GM19372 (cell line): Measurements from ENCODE around the gene CPSF3.
"Not testable (repeated sequence)": the region's sequence is repeated elsewhere in the genome, so short reads cannot be mapped to it uniquely, and the experiment has no call there.

Experiments used
- ATAC-seq: cut with Tn5 transposase; IDR thresholded peaks from one replicate; pipeline ENCODE4 v1.9.1; 2021; ENCODE audit warnings: mild to moderate bottlenecking, low read depth, moderate library complexity; ENCODE audit not compliant: unreplicated experiment

CPSF3 gene

DNA sequence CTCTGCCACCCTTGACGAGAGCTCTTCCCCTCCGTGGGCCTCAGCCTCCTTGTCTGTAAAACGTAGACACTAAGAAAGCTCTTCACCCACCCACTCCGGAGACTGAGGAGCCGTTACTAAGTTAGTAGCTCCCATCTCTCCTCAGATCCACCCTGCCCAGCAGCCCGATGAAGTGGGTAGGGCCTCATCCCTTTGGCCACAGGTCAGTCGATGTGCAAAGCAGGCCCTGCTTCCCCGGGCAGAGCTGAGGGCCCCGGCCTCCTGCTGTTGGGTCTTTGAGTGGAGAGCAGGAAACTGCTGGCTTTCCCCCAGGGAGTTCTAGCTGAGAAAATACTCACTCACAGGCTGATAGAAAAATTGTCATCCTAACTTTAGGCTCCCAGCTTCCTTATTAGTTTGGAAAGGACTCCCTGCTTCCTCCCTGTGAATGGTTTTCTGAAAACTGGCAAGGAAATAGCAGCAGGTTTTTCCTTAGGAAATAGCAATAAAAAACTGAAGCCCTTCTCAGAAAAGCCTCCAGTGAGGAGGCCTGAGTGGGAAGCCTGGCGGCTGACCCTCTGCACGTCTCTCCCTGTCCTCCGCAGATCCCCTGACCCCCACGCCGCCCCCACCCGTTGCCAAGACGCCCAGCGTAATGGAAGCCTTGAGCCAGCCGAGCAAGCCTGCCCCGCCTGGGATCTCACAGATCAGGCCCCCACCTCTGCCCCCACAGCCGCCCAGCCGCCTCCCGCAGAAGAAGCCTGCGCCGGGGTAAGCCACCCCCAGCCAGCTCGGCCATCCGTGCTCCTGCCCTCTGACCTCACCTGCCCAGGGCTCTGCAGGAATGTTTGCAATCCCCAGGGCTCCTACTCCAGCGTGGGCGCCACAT lies 30.3 kb upstream of the CPSF3 start:
- no peak for ATAC-seq

GRCh38 chr2:9394816-9395215 lies 28.6 kb upstream of the CPSF3 start:
- no peak for ATAC-seq

DNA sequence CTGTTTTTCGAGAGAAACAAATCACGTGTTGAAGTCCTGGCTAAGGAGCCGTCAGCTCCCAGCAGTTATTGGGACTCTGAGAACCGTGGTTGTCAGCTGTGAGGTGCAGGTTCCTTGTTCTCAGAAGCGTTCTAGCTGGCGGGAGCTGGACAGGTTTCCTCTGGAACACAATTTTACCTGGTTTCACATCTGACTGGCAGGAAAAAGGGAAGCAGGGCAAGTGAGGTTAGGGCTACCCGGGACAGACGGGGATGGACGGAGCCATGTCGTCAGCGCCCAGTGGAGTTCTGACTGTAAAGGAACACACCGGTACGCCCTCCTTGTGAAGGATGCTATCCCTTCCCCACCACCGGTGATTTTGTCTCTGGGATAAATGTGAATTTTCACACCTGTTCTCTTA lies 26.3 kb upstream of the CPSF3 start:
- no peak for ATAC-seq

DNA sequence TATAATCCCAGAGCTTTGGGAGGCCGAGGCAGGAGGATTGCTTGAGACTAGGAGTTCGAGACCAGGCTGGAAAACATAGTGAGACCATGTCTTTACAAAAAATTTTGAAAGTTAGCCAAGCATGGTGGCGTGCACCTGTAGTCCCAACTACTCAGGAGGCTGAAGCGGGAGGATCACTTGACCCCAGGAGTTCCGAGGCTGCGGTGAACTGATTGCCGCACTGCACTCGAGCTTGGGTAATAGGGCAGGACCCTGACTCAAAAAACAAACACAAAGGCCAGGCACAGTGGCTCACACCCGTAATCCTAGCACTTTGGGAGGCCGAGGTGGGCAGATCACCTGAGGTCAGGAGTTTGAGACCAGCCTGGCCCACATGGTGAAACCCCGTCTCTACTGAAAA lies 25.2 kb upstream of the CPSF3 start:
- ATAC-seq, result not testable (repeated sequence)

GRCh38 chr2:9398881-9399780 lies 24.3 kb upstream of the CPSF3 start:
- ATAC-seq, result no peak

DNA sequence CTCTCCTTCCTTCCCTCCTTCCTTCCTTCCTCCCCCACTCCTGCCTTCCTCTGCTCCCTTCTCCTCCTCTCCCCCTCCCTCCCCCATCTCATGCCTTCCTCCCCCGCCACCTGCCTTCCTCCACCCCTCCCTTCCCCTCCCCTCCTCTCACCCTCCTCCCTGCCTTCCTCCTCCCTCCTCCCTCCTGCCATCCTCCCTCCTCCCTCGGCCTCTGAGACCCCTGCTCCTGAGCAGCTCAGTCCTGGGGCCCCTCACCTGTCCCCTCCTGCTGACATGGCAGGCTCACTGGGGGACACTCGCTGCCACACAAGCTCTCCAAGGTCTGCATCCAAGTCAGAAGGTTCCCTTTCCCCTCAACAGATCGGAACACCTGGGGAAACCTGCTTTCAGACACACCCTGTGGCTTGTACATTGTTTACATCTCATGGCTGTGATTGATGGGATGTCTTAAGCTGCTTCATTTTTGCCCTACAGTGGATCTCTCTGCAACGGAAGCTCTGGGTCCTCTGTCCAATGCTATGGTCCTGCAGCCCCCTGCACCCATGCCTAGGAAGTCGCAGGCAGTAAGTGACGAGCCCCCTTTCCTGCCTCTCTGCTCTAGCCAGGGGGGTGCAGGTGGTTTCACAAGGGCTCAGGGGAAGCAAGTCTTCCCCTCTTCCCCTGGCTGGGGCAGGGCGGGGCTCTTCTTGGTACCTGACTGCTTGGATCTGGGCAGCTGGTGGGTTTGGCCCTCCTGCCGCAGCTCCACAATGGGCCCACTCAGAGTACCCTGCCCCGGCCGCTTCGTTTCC lies 23.0 kb upstream of the CPSF3 start:
- ATAC-seq, result no peak

- ATAC-seq, result no peak
Observed at GRCh38 chr2:9401059-9401547, 22.4 kb upstream of the CPSF3 start.

DNA sequence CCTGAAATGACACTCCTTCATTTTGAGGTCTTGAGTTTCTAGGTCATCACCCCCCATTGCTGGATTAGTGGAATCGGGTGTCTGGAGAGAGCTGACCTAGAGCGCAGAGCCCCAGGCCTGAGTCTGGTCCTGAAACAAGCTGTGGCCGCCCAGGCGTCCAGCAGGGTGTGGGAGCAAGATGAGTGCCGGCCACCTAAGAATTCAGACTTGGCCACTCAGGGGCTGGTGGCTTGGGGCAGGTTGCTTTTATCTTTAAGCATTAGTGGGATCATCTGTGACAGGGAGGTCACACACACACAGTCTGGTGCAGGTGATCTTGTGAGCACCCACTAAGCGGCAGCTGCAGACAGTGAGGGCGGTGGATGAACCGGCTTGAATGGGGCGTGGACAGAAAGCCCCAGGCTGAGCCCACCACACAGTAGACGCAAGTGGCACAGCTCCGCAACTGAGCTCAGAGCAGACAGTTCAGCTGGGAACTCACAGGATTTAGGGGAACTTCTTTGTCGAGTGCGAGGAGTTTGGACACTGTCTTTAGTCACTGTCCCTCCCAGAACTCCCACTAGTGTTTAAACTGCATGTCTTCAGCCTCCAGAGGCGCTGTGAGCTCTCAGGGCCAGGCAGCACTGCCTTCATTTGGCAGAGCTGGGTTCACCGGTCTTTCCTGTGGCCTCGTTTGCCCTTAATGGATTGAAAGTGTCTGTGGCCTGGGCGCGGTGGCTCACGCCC lies 21.6 kb upstream of the CPSF3 start:
- ATAC-seq, result no peak

GRCh38 chr2:9403924-9404323 lies 19.5 kb upstream of the CPSF3 start:
- no peak for ATAC-seq

- ATAC-seq, result no peak
Observed at GRCh38 chr2:9404451-9404850, 19.0 kb upstream of the CPSF3 start.

GRCh38 chr2:9405636-9406035 lies 17.8 kb upstream of the CPSF3 start:
- no peak for ATAC-seq

DNA sequence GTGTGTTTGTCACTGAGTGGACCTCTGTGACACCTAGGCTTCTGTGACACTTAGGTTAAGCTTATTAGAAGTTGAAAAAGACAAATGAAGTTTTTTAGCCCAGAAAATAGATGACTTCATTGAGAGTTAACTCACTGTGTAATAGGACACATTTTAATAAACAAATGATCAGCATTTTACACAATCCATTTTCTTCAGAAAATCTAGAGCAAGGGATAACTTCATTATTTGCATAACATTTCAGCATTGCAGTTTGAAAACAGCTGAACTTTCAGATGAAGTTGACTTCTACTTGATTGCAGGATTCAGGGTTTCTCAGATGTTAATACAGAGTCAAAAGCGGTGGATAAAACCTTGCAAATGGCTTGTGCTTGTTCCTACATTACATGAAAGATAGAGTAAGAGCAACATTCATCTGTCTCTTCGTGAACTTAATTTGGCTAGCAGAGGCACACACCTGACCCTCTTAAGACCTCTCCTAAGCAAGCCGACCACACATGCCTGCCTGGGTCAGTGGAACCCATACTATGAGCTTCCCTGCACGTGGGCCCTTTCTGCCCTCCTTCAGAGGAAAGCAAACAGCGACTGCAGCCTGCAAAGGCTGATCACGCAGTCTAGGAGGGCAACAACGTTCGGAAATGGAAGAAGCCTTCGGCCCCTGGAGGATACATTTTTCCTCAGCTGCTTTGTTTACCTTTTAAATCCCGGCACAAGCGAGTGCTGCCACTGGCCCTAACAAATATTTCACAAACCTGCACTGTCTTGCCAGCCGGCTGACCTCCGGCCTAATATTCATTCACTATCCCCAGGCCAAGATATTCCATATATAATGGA lies 16.7 kb upstream of the CPSF3 start:
- ATAC-seq, result no peak

DNA sequence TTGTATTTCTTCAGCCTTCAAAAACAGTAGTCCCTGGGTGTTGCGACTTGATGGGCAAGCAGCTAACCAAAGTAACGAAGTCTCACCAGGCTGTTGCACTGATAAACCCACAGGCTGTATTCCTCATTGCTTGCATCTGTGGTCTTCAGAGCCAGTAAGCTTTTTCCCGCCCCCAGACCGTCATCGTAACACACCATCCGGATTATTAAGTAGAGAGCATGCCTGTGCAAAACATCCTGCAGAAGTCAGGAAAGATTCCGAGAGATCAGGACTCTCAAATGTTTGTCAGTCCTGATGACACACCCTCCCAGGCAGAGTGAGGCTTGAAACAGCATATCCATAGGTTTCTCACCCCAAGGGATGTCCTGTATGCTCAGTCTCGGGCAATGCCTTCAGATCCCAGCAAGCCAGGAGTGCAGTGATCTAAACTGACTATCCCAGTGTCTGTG lies 16.1 kb upstream of the CPSF3 start:
- ATAC-seq, result no peak

GRCh38 chr2:9408641-9409151 lies 14.8 kb upstream of the CPSF3 start:
- no peak for ATAC-seq

GRCh38 chr2:9410108-9410507 lies 13.3 kb upstream of the CPSF3 start:
- peak; percentile 71 for ATAC-seq

- no peak for ATAC-seq
Observed at GRCh38 chr2:9412781-9413180, 10.7 kb upstream of the CPSF3 start.

- no peak for ATAC-seq
Observed at GRCh38 chr2:9415516-9416169, 7.8 kb upstream of the CPSF3 start.

- no peak for ATAC-seq
Observed at GRCh38 chr2:9416267-9416961, 7.0 kb upstream of the CPSF3 start.
